Adipocyte (in vitro differentiated cells): ENCODE data around the gene SYT15.
A peak's percentile ranks its signal among the peaks of the same experiment; 100 is the strongest.
"Not testable (repeated sequence)": the region's sequence is repeated elsewhere in the genome, so short reads cannot be mapped to it uniquely, and the experiment has no call there.

Experiments used
- DNase-seq: peaks from one replicate; pipeline ENCODE4 v3.0.0-alpha.2; 2015; ENCODE audit warnings: low read depth
- H3K27me3 ChIP-seq: replicated peaks from 2 replicates; pipeline ENCODE4 v1.7.0; 2013; ENCODE audit warnings: mild to moderate bottlenecking, low read length, moderate library complexity; ENCODE audit not compliant: control insufficient read depth, insufficient read depth
- H3K36me3 ChIP-seq: 2 replicates; pipeline ENCODE4 v1.7.0; 2013; ENCODE audit warnings: low read length, mild to moderate bottlenecking, moderate library complexity; ENCODE audit not compliant: control insufficient read depth, insufficient read depth, severe bottlenecking
- H3K4me1 ChIP-seq: 2 replicates; pipeline ENCODE4 v1.7.0; 2013; ENCODE audit warnings: mild to moderate bottlenecking, low read length, moderate library complexity; ENCODE audit not compliant: control insufficient read depth, insufficient read depth
- H3K4me3 ChIP-seq: 2 replicates; pipeline ENCODE4 v1.7.0; 2013; ENCODE audit warnings: mild to moderate bottlenecking, low read length, moderate library complexity
- H3K9ac ChIP-seq: 2 replicates; pipeline ENCODE4 v1.7.0; 2013; ENCODE audit warnings: mild to moderate bottlenecking, low read length, moderate library complexity
- H3K9me3 ChIP-seq: 2 replicates; pipeline ENCODE4 v1.7.0; 2013; ENCODE audit warnings: mild to moderate bottlenecking, low read length, moderate library complexity; ENCODE audit not compliant: control insufficient read depth

SYT15 gene

GRCh38 chr10:46616227-46616626 is 37.3 kb downstream of the SYT15 start:
- DNase-seq, H3K9ac ChIP-seq, H3K9me3 ChIP-seq: not testable (repeated sequence)

GRCh38 chr10:46617134-46617533 is 38.2 kb downstream of the SYT15 start:
- H3K27me3 ChIP-seq, DNase-seq, H3K9me3 ChIP-seq, H3K4me1 ChIP-seq, H3K9ac ChIP-seq, H3K4me3 ChIP-seq, H3K36me3 ChIP-seq: not testable (repeated sequence)

More at GRCh38 chr10:46616227-46616626, 37.3 kb downstream of the SYT15 start:
- not testable (repeated sequence) for H3K27me3 ChIP-seq, H3K4me3 ChIP-seq, H3K36me3 ChIP-seq, H3K4me1 ChIP-seq

GRCh38 chr10:46617913-46618312 is 39.0 kb downstream of the SYT15 start:
- H3K36me3 ChIP-seq, H3K4me3 ChIP-seq, H3K9me3 ChIP-seq, DNase-seq, H3K9ac ChIP-seq, H3K27me3 ChIP-seq, H3K4me1 ChIP-seq: not testable (repeated sequence)

DNA sequence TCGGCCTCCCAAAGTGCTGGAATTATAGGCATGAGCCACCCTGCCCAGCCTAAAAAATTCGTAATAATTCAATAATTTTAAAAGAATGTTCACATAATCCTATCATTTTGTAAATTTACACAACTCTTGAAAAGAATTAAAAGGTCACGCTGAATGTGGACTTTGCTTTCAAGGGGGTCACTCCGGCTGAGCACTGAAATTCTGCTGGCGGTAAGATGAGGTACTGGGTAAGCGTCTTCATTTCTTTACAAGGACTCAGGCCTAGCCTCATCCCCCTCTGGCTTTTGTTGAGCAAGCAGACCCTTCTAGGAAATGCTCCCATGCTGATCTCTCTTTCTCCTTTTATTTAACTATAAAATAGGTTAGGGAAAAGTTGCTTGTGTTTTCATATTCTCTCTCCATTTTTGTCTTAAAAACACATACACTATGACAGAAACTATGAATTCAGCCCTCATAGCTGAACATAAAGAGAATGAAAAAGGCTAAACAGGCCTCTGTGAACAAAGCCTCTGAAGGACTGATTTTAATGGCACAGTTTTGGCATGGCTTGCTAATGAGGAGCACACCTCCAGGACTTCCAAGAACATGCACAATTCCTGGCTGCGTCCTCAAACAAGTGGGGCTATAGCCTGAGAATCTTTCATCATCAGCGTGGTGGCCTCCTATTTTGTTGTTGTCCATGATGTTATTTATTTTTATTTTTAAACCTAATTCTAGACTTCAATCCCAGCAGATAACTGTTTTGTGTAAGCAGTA is 45.1 kb downstream of the SYT15 start:
- not testable (repeated sequence) for H3K4me1 ChIP-seq, H3K9ac ChIP-seq, H3K4me3 ChIP-seq, H3K36me3 ChIP-seq, H3K9me3 ChIP-seq, H3K27me3 ChIP-seq, DNase-seq

DNA sequence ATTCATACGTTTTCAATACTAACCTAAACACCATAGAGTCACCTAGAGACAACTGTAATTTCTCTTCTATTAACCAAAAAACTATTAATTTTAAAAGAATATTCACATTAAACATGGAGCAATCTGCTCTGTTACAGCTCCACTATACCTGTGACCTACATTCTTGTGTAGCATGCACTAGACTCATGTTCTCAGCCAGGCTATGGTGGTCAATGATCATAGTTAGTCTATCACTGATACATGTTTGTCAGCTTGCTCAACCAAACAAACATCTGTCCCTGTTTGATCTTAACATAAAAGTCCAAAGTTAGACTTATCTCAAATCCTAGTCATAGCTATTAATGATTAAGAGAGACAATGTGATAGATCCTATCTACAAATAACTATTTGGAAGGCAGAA is 50.9 kb downstream of the SYT15 start:
- not testable (repeated sequence) for H3K4me3 ChIP-seq, DNase-seq, H3K9me3 ChIP-seq

DNA sequence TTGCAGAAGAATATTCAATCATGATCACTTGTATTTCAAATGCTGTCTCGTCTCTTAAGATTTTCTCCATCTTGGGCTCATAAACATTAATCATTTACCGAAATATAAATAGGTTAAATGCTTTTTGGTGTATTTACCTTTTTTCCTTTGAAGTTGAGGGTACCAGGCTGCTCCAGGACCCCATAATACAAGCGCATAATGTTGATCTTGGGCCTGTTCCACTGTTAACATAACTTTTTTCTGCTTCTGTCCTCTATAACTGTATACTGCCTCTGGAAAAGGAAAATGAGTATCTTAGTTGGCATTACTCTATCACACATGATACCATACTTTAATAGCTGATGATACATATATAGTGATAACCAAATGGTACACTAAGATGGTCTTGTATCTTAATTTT is 51.9 kb downstream of the SYT15 start:
- not testable (repeated sequence) for H3K4me3 ChIP-seq, DNase-seq, H3K27me3 ChIP-seq, H3K9ac ChIP-seq, H3K9me3 ChIP-seq, H3K4me1 ChIP-seq, H3K36me3 ChIP-seq

More for the DNA sequence above, 50.9 kb downstream of the SYT15 start:
- not testable (repeated sequence) for H3K4me1 ChIP-seq, H3K9ac ChIP-seq, H3K27me3 ChIP-seq, H3K36me3 ChIP-seq

- not testable (repeated sequence) for H3K9ac ChIP-seq, H3K9me3 ChIP-seq, H3K4me1 ChIP-seq, DNase-seq, H3K36me3 ChIP-seq, H3K27me3 ChIP-seq, H3K4me3 ChIP-seq
Observed at GRCh38 chr10:46631683-46632082, 52.8 kb downstream of the SYT15 start.

DNA sequence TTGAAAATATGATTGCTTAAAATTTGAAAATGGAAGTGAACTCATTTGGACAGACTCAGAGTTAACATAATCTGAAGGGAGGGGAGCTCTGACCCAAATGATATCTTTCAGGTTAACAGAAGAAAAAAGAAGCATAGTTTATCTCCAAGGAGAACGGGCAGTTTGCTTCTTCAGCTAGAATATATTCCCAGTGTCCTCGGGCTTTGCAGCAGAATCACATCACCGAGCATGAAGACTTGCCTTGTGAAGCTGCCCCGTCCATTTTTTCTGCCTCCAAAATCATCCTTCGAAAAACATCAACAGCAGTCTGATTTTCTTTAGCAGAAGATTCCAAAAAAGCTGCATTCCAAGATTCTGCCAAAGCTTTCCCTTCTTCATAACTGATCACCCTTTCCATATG is 55.8 kb downstream of the SYT15 start:
- H3K9me3 ChIP-seq, DNase-seq, H3K9ac ChIP-seq, H3K4me3 ChIP-seq, H3K4me1 ChIP-seq, H3K36me3 ChIP-seq, H3K27me3 ChIP-seq: not testable (repeated sequence)

DNA sequence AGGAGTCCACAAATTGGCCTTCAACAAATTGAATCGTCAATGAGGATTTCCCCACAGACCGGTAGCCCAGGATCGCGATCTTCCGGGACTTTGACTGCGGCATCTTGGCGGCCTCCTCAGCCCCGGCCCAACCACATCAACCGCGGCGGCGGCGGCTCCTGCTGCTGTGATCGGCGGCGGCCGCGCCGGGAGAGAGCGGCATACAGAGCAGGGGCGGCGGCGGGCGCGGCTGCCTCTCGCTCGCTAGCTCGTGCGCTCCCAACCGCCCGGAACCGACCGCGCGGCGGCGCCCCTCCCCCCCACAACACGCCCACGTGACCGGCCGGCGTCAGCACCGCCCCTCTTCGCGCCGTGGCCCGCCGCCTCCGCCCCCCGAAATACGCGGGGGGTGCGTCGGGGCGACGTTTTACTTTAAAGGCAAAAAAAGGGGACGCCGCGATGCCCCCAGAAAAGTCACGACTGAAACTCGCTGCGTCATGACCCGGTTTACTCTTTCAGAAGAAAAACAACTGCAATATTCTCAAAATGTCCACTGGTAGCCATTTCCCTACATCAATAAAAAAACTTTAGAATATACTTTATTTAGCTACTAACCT is 56.5 kb downstream of the SYT15 start:
- H3K4me3 ChIP-seq, DNase-seq, H3K36me3 ChIP-seq, H3K9me3 ChIP-seq, H3K27me3 ChIP-seq, H3K9ac ChIP-seq, H3K4me1 ChIP-seq: not testable (repeated sequence)

DNA sequence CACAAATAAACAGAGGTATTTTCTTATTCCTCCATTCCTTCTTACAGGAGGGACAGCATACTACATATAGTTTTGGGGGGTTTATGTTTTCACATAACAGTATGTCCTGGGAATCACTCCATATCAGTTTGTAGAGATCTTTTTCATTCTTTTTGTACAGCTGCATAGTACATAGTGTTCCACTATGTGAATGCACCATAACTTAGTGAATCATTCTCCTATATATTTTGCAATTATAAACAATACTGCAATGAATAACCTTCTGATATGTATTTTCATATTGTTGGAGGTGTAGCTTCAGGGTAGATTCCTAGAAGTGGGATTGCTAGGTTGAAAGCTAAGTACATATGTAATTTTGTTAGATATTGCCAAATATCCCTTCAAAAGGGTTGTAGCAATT is 61.1 kb downstream of the SYT15 start:
- H3K4me3 ChIP-seq, H3K9ac ChIP-seq, H3K4me1 ChIP-seq, H3K9me3 ChIP-seq, H3K27me3 ChIP-seq, H3K36me3 ChIP-seq: not testable (repeated sequence)
- peak; percentile 20 for DNase-seq
